DMS114 treated with DMSO at 0.1 percent for 48 hours (cell line): ENCODE data around the gene HMX3.

Source experiments
- DNase-seq: peaks from one replicate; lab custom pipeline; 2025; ENCODE audit not compliant: unreplicated experiment; lab: John Stamatoyannopoulos, UW

The HMX3 gene

GRCh38 chr10:123147635-123148413 is 12.1 kb downstream of the HMX3 start, which contains the start of gene HMX2:
HMX2 (plus strand) TSS chr10:123148136; CDS start chr10:123148379, 243 bp downstream.
- peak; percentile 24 for DNase-seq

GRCh38 chr10:123148414-123149161 is 12.8 kb downstream of the HMX3 start:
- peak; percentile 28 for DNase-seq

GRCh38 chr10:123149162-123149567 is 13.4 kb downstream of the HMX3 start:
- DNase-seq = no peak

GRCh38 chr10:123149568-123150270 is 13.9 kb downstream of the HMX3 start:
- peak; percentile 60 for DNase-seq

- DNase-seq = no peak
Observed at GRCh38 chr10:123150271-123150985, 14.7 kb downstream of the HMX3 start.

- DNase-seq = no peak
Observed at GRCh38 chr10:123150986-123151736, 15.4 kb downstream of the HMX3 start.

GRCh38 chr10:123151737-123152135 is 16.0 kb downstream of the HMX3 start:
- no peak for DNase-seq

- DNase-seq = no peak
Observed at GRCh38 chr10:123153486-123154091, 17.8 kb downstream of the HMX3 start.

GRCh38 chr10:123154092-123154710 is 18.4 kb downstream of the HMX3 start, which contains the start of gene BUB3:
BUB3 (plus strand) TSS chr10:123154402; CDS start chr10:123154918, 516 bp downstream.
- peak; percentile 99 for DNase-seq

- peak; percentile 16 for DNase-seq
Observed at GRCh38 chr10:123154711-123155505, 19.1 kb downstream of the HMX3 start.

- no peak for DNase-seq
Observed at GRCh38 chr10:123156078-123156477, 20.3 kb downstream of the HMX3 start.

- DNase-seq = no peak
Observed at GRCh38 chr10:123157210-123157609, 21.4 kb downstream of the HMX3 start.

GRCh38 chr10:123158682-123159081 is 22.9 kb downstream of the HMX3 start:
- no peak for DNase-seq

- no peak for DNase-seq
Observed at GRCh38 chr10:123160311-123160980, 24.7 kb downstream of the HMX3 start.

GRCh38 chr10:123164319-123164718 is 28.5 kb downstream of the HMX3 start:
- DNase-seq = no peak

- DNase-seq = no peak
Observed at GRCh38 chr10:123165445-123166072, 29.8 kb downstream of the HMX3 start.

- no peak for DNase-seq
Observed at GRCh38 chr10:123166618-123167017, 30.8 kb downstream of the HMX3 start.
